C4-2B (cell line): Measurements from ENCODE around the gene CYP39A1.

Experiments used
- CTCF ChIP-seq: fragments of 450-650 bp; conservative IDR thresholded peaks from 2 replicates; pipeline ENCODE4 v1.5.1; 2017; ENCODE audit warnings: mild to moderate bottlenecking
- ZFX ChIP-seq: fragments of 450-650 bp; IDR thresholded peaks from 2 replicates; pipeline ENCODE4 v1.6.1; 2017

GRCh38 chr6:46583081-46583480 is 69.5 kb downstream of the CYP39A1 start:
- TF ChIP-seq CTCF, result no peak
- no peak for TF ChIP-seq ZFX
